ENCODE measurements around the gene SEMA3E. TPM values are rescaled to one million over a fixed set of nuclear protein-coding genes. Genes with fewer than 3 reads are reported as not detected.

Gene SEMA3E
- total and polyA plus RNA-seq, 7 donors, result 0.04 to 0.46 (median 0.27) TPM

DNA sequence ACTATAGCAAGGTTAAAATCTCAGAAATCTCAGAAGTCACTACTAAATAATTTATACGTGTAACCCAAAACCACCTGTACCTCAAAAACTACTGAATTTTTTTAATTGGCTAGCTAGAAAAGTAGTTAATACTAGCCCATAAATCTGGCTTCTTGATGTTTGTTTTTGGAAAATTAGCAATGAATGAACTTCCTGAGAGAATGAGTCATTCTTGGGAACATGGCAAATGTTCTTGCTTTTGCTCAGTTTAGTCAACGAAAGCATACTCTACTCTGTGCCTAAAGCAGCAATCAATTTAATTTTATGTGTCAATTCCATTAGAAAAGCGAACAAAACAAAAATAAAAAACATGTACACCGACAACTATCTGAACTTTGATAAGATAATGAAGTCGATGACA lies 69.2 kb downstream of the SEMA3E start:
- no peak overlapping the region for H3K4me3 ChIP-seq
- H3K4me1 ChIP-seq, result no peaks in the 10 kb centered on the region
- no peaks in the 10 kb centered on the region for H3K9me3 ChIP-seq
- ATAC-seq, result no peak
- TF ChIP-seq, protein P1, sequence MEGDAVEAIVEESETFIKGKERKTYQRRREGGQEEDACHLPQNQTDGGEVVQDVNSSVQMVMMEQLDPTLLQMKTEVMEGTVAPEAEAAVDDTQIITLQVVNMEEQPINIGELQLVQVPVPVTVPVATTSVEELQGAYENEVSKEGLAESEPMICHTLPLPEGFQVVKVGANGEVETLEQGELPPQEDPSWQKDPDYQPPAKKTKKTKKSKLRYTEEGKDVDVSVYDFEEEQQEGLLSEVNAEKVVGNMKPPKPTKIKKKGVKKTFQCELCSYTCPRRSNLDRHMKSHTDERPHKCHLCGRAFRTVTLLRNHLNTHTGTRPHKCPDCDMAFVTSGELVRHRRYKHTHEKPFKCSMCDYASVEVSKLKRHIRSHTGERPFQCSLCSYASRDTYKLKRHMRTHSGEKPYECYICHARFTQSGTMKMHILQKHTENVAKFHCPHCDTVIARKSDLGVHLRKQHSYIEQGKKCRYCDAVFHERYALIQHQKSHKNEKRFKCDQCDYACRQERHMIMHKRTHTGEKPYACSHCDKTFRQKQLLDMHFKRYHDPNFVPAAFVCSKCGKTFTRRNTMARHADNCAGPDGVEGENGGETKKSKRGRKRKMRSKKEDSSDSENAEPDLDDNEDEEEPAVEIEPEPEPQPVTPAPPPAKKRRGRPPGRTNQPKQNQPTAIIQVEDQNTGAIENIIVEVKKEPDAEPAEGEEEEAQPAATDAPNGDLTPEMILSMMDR (IDR thresholded peaks at IDR 0.05), result no peak
- DNase-seq, result no peak
- H3K27me3 ChIP-seq (ENCODE audit: insufficient read depth in 3 of 3, low read length in 2 of 3), result no peaks in the 10 kb centered on the region
- no peak overlapping the region for H3K27ac ChIP-seq
- WGBS, 3 donors, result 71 to 77% (median 72%) methylated on average over 5 of the region's 5 CpGs
- intact Hi-C loops (cut with DNase I), result no loop called here
- H3K36me3 ChIP-seq (ENCODE audit: insufficient read depth in 1 of 2, low read depth in 1 of 2), result no peaks in the 10 kb centered on the region

DNA sequence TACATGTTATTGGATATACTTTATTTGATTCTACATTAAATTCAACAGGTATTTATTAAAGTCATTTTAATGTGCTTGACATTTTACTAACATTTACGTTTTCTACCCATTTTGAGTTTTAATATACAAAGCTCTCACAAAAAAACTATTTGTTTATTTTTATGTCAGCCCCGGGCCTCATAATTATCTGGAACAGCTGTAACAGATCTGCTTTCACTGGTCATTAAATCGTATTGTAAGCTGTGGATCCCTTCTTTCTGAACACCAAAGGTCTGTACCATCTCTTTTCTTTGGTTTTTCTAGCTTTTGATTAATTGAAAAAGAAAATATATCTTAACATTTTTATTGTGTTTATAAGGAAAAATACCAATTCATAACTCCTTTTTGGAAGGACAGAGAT lies 73.5 kb downstream of the SEMA3E start:
- no peaks in the 10 kb centered on the region for H3K4me1 ChIP-seq
- H3K9me3 ChIP-seq, result no peaks in the 10 kb centered on the region
- 21 to 32% (median 24%) methylated on average over 3 of the region's 3 CpGs for WGBS, 3 donors
- TF ChIP-seq, protein P1 (IDR thresholded peaks at IDR 0.05), result no peak
- intact Hi-C loops (cut with DNase I), result no loop called here
- no peak overlapping the region for H3K27ac ChIP-seq
- DNase-seq (no peak), ATAC-seq (no peak)
- no peaks in the 10 kb centered on the region for H3K36me3 ChIP-seq (ENCODE audit: insufficient read depth in 1 of 2, low read depth in 1 of 2)
- H3K27me3 ChIP-seq (ENCODE audit: insufficient read depth in 3 of 3, low read length in 2 of 3), result no peaks in the 10 kb centered on the region
- H3K4me3 ChIP-seq, result no peak overlapping the region

DNA sequence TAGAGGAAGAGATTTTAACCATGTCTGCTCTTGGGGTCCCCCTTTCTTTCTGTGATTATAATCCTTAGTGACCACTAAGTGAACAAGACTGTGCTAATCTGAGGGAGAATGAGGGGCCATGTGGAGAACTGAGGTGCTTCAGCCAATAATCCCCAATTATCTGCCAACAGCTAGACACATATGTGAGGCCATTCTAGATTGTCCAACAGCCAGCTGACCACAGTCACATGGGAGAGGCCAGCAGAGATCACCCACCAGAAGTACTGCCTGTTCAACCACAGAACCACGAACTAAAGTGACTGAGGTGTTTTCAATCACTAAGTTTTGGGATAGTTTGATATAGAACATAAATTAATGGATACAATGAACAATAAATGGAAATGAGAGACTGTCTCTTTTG lies 74.3 kb downstream of the SEMA3E start:
- intact Hi-C loops (cut with DNase I), result no loop called here

DNA sequence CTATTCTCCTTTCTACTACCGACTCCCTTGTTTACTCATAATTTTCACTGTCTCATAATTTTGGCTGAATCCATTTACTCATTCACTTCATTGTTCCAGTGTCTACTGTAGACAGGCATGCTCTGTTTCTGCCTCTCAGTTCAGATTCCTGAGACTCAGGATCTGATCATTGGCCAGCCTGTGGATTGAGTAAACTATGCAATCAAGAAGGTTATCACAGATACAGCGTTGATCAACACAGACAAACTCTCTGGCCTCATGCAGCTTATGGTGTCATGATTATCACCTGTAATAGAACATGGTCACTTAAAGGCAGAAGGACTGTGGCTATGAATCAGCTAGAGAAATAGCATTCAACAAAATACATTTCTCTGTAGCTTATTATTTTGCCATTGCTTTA lies 86.0 kb downstream of the SEMA3E start:
- no peak overlapping the region for H3K27ac ChIP-seq
- H3K9me3 ChIP-seq, result no peaks in the 10 kb centered on the region
- 84 to 90% (median 87%) methylated on average over 2 of the region's 2 CpGs for WGBS, 3 donors
- DNase-seq, result no peak
- TF ChIP-seq, protein P1 (IDR thresholded peaks at IDR 0.05), result no peak
- no peaks in the 10 kb centered on the region for H3K27me3 ChIP-seq (ENCODE audit: insufficient read depth in 3 of 3, low read length in 2 of 3)
- H3K36me3 ChIP-seq (ENCODE audit: insufficient read depth in 1 of 2, low read depth in 1 of 2), result no peaks in the 10 kb centered on the region
- ATAC-seq, result no peak
- no peak overlapping the region for H3K4me3 ChIP-seq
- intact Hi-C loops (cut with DNase I), result no loop called here
- no peaks in the 10 kb centered on the region for H3K4me1 ChIP-seq

More for the DNA sequence above, 74.3 kb downstream of the SEMA3E start:
- no peaks in the 10 kb centered on the region for H3K27me3 ChIP-seq (ENCODE audit: insufficient read depth in 3 of 3, low read length in 2 of 3)
- H3K36me3 ChIP-seq (ENCODE audit: insufficient read depth in 1 of 2, low read depth in 1 of 2), result no peaks in the 10 kb centered on the region
- H3K4me1 ChIP-seq, result no peaks in the 10 kb centered on the region
- no peak overlapping the region for H3K27ac ChIP-seq
- ATAC-seq (no peak), DNase-seq (no peak)
- 63 to 76% (median 67%) methylated on average over 1 of the region's 1 CpG for WGBS, 3 donors
- no peaks in the 10 kb centered on the region for H3K9me3 ChIP-seq
- TF ChIP-seq, protein P1 (IDR thresholded peaks at IDR 0.05), result no peak
- no peak overlapping the region for H3K4me3 ChIP-seq

DNA sequence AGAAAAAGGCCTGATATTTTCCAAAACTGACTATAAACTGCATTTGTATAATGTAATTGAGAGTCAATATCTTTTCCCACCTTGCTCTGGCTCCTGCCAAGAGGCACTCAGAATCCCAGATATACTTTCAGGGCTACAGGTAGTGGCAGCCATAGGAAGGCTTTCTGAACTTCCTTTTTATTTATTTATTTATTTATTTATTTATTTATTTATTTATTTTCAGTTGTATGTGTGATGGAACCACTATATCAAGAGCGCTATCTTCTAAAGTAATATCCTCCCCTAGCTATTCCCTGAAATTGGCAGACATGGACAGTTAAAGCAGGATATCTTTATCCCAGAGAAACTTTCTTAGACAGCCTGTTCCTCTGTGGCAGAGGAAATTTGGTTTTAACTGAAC lies 86.7 kb downstream of the SEMA3E start:
- Histone ChIP-seq H3K27ac (no peak overlapping the region), H3K27me3 (ENCODE audit: insufficient read depth in 3 of 3, low read length in 2 of 3) (no peaks in the 10 kb centered on the region), H3K4me1 (no peaks in the 10 kb centered on the region), H3K4me3 (no peak overlapping the region), H3K36me3 (ENCODE audit: insufficient read depth in 1 of 2, low read depth in 1 of 2) (no peaks in the 10 kb centered on the region), H3K9me3 (no peaks in the 10 kb centered on the region)
- WGBS, 3 donors, result 93 to 97% (median 97%) methylated on average over 1 of the region's 1 CpG
- intact Hi-C loops (cut with DNase I), result no loop called here
- TF ChIP-seq, protein P1 (IDR thresholded peaks at IDR 0.05), result no peak
- DNase-seq (no peak), ATAC-seq (no peak)

All from psoas muscle (tissue), 8 donors.